Hematopoietic multipotent progenitor cell treated with erythropoietin and hydrocortisone succinate and interleukin-3 and kit ligand, for 8 days (in vitro differentiated cells): ENCODE results near the gene CROCC2.

Experiments
- DNase-seq: peaks from one replicate; pipeline ENCODE4 v3.0.0-alpha.2; 2015

The CROCC2 gene

DNA sequence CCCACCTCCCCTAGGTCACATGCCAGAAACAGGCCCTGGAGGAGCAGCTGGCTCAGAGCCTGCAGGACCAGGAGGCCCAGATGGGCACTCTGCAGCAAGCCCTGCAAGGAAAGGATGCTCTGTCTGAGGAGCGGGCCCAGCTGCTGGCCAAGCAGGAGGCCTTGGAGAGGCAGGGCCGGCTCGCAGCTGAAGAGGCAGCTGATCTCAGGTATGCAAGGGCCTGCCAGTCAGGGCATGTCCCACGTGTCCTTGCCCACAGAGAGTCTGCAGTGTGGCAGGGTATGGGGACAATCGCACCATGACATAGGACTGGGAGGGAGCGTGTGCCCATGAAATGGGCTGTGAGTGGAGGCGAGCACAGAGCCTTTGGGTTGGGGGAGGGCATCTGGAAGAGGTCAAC is 39.9 kb downstream of the CROCC2 start:
- DNase-seq: no peak

GRCh38 chr2:240946654-240947053 is 40.5 kb downstream of the CROCC2 start:
- no peak for DNase-seq

DNA sequence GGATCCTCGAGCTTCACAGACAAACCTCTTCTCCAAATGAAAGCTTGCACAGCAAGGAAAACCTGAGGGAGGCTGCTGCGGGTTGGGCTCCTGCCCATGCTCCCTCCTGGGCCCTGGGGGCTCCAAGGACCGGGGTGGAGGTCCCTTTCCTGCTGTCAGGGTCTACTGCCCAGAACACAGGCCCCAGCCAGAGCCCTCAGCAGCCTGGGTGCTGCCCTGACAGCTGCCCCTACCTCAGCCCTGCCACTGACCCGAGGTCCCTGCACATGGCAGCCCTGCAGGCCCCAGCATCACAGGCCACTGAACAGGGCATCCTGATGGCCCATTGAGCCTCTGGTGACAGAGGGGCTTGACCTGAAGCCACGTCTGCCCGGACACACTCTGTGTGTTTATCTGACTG is 41.0 kb downstream of the CROCC2 start:
- no peak for DNase-seq

DNA sequence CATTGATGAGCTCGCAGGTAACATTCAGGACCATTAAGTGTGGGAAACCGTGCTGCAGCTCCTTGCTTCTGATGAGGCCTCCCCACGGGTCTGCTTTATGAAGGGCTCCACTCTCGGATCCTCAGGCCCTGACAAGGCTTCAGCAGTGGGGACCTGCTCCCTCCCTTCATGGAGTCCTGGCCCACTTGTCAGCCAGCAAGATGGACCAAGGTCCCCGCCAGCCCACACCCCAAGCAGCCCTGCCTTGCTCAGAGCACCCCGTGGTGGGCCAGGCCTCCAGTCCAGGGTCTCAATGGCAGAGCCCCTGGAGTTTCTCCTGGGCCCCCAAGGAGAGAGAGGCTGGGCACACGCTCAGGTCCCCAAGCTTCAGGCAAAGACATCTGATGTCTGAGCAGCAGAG is 41.5 kb downstream of the CROCC2 start:
- DNase-seq: no peak

GRCh38 chr2:240948086-240948485 is 42.0 kb downstream of the CROCC2 start:
- DNase-seq: no peak

DNA sequence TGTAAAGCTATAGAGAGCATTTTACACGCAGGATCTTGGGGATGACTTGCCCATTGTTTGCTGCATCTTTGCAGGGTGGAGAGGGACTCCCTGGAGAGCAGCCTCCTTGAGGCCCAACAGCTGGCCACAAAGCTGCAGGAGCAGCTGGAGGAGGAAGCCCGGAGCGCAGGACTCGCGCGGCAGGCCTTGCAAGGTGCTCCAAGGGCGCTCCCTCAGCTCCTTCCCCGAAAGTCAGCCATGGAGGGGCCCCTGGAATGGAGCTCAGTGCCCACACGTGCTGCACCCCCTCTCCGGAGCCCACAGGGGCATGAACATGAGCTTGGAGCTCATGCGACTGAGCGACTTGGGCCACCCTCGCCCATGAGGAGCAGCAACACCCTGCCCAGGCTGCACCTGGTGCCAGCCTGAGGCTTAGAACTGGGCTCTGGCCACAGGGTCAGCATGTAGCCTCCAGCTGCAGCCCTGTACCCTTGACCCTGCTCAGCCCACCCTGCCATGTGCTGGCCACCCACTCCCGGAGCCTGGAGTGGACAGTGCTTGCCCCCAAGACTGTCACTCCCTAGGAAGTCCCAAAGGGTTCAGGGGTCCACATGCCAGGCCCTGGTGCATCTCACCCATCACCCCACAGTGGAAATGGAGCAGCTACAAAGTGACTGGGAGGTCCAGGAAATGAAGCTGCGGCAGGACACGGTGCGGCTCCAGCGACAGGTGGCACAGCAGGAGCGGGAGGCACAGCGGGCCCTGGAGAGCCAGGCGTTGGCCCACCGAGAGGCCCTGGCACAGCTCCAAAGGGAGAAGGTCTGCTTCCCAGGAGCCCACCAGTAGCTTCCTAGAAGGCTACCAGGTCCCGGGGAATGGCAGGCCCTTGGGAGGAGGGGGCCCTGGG is 43.0 kb downstream of the CROCC2 start:
- no peak for DNase-seq

DNA sequence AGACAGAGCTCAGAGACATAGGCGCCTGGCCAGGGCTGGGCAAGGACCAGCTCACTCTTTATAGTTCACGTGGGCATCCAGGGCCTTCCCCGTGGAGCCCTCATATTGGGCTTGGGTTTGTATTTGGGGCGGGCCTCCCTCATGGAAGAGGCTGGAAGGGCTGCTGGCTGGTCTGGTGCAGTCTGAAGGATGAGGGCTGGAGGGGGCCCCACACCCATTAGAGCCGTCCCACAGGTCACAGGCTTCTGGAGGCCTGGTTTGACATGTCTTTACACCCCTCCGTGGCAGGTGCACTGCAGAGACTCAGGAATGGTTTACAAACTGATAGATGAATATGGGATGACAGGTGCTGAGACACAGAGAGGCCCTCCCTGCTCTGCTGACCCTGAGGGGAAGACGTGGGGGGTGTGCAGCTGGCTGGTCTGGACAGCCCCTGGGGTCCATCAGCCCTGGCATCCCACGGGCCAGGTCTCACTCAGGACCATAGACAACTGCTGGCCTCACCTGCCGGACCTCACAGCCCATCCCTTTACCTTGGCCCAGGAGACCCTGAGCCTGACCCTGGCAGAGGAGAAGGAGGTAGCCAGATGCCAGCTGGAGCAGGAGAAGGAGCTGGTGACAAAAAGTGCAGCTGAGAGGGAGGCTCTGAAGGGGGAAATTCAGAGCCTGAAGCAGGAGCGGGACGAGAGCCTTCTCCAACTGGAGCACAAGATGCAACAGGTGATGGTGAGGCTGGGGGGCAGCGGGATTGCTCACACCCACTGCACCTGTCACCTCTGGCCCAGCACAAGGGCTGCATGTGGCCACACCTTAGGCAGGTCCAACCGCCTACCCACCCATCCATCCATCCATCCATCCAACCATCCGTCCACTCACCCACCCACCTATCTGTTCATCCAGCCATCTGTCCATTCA is 43.9 kb downstream of the CROCC2 start:
- DNase-seq: no peak

GRCh38 chr2:240951045-240951594 is 45.0 kb downstream of the CROCC2 start:
- no peak for DNase-seq

DNA sequence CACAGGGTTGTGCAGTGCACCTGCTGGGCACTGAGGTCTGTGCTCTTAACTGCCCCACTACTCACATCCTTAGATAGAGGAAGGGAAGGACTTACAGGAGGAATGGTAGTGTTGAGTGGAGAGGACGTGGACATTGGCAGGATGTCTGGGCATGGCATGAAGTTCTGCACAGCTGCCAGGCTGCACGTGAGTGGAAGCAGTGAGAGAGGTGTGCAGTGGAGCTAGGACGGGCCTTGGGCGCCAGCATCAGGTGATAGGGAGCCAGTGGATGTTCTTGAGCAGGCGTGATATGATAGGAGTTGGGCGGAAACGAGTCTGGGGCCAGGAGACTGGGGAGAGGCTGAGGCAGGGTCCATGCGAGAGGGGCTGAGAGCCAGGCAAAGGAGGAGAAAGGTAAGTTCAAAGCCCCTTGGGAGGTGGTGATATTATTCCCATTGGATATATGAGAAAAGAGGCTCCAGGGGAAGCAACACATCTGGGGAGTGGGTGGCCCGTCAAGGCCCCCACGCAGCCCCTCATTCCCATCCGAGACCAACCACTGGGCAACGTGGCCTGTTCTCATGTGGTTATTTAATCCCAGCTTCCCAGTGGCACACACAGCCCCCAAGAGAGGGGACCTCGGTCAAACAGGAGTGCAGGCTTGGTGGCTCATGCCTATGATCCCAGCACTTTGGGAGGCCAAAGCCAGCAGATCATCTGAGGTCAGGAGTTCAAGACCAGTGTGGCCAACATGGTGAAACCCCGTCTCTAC is 46.5 kb downstream of the CROCC2 start:
- DNase-seq: no peak

DNA sequence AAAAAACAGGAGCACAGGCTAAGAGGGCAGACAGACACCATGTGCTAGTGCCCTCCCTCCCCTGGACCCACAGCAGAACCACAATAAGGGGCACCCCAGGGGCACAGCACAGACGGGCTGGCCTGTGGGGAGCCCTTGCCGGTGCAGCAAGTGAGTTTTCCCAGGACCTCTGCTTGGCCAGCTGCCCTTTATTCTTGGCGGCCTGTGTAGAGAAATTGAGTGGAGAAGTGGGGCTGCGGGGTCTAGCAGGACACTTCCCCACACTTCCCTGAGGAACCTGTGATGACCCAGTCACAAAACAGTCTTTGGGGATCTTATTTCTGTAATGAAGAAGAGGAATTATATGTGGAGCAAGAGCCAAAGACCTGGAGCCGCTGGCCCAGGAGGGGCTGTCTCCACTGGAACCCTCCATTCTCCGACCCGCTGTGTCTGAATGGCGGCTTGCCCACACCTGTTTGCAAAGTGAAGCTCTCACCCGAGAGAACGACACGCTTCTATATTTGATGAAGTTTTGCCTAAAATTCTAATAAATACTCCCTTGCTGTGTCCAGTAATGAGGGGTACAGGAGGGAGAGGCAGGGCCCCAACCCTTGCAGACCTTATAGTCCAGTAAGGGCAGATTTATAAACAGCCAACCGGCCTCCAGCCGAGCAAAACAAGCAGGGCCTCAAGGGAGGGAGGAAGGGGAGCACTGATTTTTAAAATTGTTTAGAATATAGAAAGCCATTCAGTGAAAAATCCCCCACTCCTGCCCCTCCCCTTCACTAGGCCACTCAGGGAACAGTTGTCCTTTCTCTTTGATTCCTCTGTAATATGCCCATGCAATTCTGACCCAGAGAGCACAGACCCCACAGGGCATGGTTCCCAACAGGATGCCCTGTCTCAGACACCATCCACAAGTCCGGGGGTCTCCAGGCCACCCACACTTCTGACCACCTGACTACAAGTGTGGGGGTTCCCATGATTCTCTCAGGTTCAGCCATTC is 47.6 kb downstream of the CROCC2 start:
- no peak for DNase-seq

- DNase-seq: no peak
Observed at GRCh38 chr2:240954436-240955305, 48.5 kb downstream of the CROCC2 start.

DNA sequence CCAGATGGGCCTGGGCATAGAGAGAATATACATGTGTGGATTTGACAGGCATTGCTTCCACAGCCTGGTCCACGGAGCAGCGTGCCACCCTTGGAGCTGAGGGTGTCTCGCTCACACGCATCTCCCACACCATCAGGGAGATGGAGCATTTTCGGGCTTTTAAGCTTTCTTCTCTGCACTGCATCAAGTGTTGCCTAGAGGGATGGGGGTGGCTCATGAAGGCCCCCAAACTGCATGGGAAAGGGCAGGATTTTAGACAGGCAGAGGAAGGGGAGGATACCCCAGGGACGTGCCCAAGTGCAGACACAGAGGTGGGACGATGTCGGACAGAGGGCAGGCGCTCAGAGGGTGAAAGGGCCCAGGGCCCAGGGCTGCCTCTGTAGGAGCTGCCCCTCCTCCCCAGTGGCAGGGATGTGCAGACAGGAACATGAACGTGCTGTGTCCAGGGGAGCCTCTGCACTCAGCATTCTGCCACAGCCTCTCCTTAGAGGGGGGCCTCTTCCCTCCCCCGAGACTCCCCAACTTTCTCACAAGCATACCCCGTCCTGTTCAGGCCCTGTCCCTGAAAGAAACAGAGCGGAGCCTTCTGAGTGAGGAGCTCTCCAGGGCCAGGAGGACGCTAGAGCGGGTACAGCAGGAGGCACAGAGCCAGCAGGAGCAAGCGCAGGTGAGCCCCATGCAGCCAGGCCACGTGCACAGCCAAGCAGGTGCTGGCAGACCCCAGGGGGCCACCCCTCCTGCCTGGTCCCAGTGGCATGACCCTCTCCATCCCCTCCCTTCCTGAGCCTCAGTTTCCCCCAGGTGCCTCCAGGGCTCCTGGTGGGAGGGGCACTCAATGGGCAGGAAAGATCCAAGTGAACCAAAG is 49.4 kb downstream of the CROCC2 start:
- DNase-seq: no peak

DNA sequence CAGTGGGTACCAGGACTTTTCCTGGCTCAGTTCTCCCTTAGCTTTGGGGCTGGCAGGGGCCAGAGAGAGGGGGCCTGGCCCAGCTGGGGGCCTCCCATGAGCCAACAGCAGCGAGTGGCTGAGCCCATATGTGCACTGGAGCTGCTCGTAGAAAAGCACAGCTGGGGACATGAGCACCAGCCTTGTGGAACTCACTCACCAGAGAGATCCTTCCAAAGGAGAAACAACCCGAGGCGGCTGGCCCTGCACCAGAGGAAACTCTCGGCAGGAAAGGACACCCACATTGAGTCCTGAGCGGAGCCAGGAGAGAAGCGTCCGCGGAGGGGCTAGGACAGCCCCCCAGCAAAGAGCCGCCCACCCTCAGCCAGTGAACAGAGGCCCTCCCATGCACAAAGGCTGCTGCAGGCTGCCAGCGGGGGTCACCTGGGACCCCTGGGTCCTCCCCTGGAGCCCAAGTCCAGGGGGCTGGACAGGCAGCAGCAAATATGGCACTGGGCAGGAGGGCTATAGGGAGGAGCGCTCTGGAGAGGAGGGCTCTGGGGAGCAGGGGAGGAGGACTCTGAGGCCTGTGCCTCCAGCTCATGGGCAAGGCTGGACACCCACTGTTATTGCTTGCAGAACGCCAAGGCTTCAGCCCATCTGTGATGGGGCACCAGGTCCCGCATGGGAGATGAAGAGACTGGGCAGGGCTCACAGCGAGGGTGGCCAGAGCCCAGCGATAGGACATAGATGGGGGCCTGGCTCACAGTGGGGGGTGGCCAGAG is 50.2 kb downstream of the CROCC2 start:
- no peak for DNase-seq

DNA sequence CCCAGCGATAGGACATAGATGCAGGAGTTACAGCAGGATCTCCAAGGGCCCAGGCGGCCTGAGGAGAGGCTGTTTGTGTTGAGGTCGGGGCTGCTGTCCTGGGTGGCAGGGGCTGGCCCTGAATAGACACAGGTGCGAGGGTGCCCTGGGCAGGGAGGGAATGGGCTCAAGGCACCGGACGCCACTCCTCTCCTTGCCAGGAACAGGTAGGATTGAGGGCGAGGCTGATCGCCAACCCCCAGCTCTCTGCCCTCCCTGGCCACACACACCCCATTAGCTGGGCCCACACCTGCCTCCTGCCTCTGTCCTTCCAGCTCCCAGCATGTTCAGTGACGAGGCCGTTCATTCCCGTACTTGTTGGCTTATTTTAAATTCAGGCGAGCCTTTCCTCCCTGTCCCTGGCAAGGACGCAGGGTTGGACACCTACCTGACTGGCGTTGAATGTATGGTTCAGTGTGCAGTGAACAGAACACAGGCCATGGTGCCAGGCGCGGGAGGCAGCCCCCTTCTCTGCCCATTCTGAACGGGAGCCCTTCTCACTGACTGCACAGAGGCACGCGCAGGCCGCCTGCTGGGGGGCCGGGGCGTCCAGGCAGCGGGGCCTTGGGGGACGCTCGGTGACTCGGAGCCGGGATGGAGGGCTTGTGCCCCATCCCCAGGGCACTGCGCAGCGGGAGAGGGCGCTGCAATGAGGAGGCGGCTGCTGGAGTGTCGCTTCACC is 51.0 kb downstream of the CROCC2 start:
- DNase-seq: no peak

- DNase-seq: no peak
Observed at GRCh38 chr2:240957656-240958365, 51.7 kb downstream of the CROCC2 start.

GRCh38 chr2:240958366-240959213 is 52.5 kb downstream of the CROCC2 start:
- no peak for DNase-seq
